Measurements from ENCODE around the gene SEC14L1.
"Not testable (repeated sequence)": the region's sequence is repeated elsewhere in the genome, so short reads cannot be mapped to it uniquely, and the experiment has no call there.

SEC14L1 gene

GRCh38 chr17:77140878-77141767, at the start of gene SEC14L1:
TSS of gene SEC14L1 (plus strand) at chr17:77140969. CDS start at chr17:77143597, 2,628 bp downstream.
- peak; percentile 49 to 53 for DNase-seq
- Mint-ChIP-seq H3K27ac (peak within 1 kb of the TSS; percentile 98 to 99), H3K4me3 (peak within 1 kb of the TSS; percentile 90 to 93), H3K27me3 (no peaks in the 10 kb centered on the region), H3K9me3 (peaks cover 11 to 14% of the 10 kb centered on the region in 2 donors), H3K4me1 (peaks cover 68% of the 10 kb centered on the region)
- peak; percentile 55 for ATAC-seq

DNA sequence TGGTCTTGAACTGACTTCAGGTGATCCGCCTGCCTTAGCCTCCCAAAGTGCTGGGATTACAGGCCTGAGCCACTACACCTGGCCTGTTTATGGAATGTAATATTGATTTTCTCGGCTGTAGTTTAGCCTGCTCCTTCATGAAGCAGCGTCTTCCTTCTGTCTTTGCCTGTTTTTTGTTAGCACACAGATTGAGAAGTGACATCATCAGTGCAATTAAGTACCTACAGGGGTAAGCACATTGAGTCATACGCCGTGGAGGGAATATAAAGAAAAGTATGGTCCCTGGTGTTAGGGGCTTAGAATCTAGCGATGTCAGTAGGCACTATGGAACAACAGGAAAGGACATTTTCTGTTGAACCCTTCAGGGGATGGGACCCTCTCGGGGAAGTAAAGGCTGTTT, 48.7 kb upstream of the SEC14L1 start:
- Mint-ChIP-seq H3K27ac (peak overlapping the region; percentile 77 to 88), H3K9me3 (no peaks in the 10 kb centered on the region), H3K4me3 (peak overlapping the region in 1 of 2 donors; percentile 84), H3K4me1 (peaks cover 78% of the 10 kb centered on the region), H3K27me3 (no peaks in the 10 kb centered on the region)
- DNase-seq (no peak), ATAC-seq (no peak)

DNA sequence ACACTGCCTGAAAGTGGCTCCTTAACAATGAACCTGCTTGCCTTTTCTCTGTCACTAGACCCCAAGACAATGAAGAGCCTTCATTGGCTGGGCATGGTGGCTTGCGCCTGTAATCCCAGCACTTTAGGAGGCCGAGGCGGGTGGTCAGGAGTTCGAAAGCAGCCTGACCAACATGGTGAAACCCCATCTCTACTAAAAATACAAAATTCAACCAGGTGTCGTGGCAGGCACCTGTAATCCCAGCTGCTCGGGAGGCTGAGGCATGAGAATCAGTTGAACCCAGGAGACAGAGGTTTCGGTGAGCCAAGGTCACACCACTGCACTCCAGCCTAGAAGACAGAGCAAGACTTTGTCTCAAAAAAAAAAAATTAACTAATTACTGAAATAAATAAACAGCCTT, 45.3 kb upstream of the SEC14L1 start:
- H3K27me3 Mint-ChIP-seq = no peaks in the 10 kb centered on the region
- peaks cover 87% of the 10 kb centered on the region for H3K4me1 Mint-ChIP-seq
- no peaks in the 10 kb centered on the region for H3K9me3 Mint-ChIP-seq
- peak overlapping the region; percentile 48 to 69 for H3K27ac Mint-ChIP-seq
- H3K4me3 Mint-ChIP-seq = no peak overlapping the region
- DNase-seq (no peak), ATAC-seq (no peak)

GRCh38 chr17:77096570-77097214, 44.1 kb upstream of the SEC14L1 start:
- ATAC-seq = peak; percentile 87
- peaks cover 75% of the 10 kb centered on the region for H3K4me1 Mint-ChIP-seq
- no peaks in the 10 kb centered on the region for H3K9me3 Mint-ChIP-seq
- H3K27me3 Mint-ChIP-seq = no peaks in the 10 kb centered on the region
- H3K27ac Mint-ChIP-seq = peak overlapping the region; percentile 70 to 88
- peak overlapping the region; percentile 53 to 64 for H3K4me3 Mint-ChIP-seq
- no peak for DNase-seq

DNA sequence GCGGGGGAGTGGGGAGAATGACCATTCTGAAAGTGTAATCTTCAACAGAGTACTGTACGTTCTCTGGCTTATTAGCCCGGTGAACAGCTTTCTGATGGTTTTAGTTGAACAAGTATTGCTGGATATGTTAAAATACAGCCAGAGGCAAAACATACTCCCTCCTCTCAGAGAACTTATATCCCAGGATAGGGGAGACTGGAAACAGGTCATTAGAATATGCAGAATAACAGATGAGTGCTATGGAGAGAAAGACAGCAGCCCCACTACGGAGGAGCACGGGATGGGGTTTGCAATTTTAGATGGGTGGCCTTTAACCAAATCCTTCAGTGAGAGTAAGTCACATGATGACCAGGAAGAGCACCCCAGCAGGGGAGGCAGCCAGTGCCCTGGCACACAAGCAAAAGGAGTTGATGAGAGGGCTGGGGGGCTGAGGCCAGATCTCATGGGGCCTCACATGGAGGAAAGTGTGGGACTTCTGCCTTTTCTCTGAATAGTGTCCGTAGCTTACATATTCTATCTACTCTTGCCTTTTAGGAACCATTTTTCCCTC, 43.1 kb upstream of the SEC14L1 start:
- Mint-ChIP-seq H3K4me3 (peak overlapping the region; percentile 47 to 64), H3K27ac (peak overlapping the region; percentile 88 to 96), H3K27me3 (no peaks in the 10 kb centered on the region), H3K4me1 (peaks cover 65% of the 10 kb centered on the region), H3K9me3 (no peaks in the 10 kb centered on the region)
- no peak for ATAC-seq
- DNase-seq = no peak

DNA sequence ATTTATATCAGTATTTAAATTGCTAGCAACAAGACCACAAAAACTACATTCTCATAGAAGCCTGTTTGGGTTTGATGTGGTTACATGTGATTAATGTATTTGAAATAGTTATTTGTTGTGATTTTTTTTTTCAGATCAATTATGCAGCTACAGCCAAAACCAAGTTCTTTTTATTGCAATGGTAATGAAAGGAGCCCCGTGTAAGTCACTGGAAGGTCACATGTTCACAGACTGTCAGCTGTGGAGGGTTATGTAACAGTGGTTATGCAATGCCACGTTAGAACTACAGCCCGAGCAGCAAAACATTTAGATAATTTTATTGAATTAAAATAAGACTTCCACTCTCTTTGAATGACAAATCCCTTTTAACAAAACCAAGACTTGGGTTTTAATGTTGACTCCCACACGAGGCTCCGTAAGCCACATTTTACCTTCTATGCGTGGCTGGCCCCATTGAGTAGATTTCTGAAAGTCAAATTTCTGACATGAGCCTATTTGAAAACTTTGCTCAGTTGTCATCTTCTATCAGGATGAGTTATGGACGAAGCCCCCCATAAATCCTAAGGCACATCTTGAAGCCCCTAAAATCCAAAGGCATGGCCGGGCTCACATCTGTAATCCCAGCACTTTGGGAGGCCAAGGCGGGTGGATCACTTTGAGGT, 41.8 kb upstream of the SEC14L1 start:
- peak overlapping the region; percentile 15 to 61 for H3K4me3 Mint-ChIP-seq
- H3K27ac Mint-ChIP-seq = peak overlapping the region; percentile 67 to 73
- DNase-seq (no peak), ATAC-seq (peak; percentile 78)
- H3K9me3 Mint-ChIP-seq = no peaks in the 10 kb centered on the region
- peaks cover 60% of the 10 kb centered on the region for H3K4me1 Mint-ChIP-seq
- no peaks in the 10 kb centered on the region for H3K27me3 Mint-ChIP-seq

GRCh38 chr17:77099997-77100396, 40.8 kb upstream of the SEC14L1 start:
- H3K27ac Mint-ChIP-seq = no peak overlapping the region
- no peaks in the 10 kb centered on the region for H3K27me3 Mint-ChIP-seq
- DNase-seq (no peak), ATAC-seq (no peak)
- no peaks in the 10 kb centered on the region for H3K9me3 Mint-ChIP-seq
- peaks cover 57% of the 10 kb centered on the region for H3K4me1 Mint-ChIP-seq
- no peak overlapping the region for H3K4me3 Mint-ChIP-seq

GRCh38 chr17:77101521-77102410, 39.0 kb upstream of the SEC14L1 start:
- Mint-ChIP-seq H3K27me3 (no peaks in the 10 kb centered on the region), H3K4me3 (no peak overlapping the region), H3K27ac (no peak overlapping the region), H3K4me1 (peaks cover 54% of the 10 kb centered on the region), H3K9me3 (no peaks in the 10 kb centered on the region)
- DNase-seq = no peak
- ATAC-seq = no peak

GRCh38 chr17:77102411-77103134, 38.2 kb upstream of the SEC14L1 start:
- not testable (repeated sequence) for ATAC-seq, H3K4me3 Mint-ChIP-seq, H3K27me3 Mint-ChIP-seq, H3K27ac Mint-ChIP-seq, DNase-seq, H3K9me3 Mint-ChIP-seq
- H3K4me1 Mint-ChIP-seq = peaks cover 54% of the 10 kb centered on the region

- Mint-ChIP-seq H3K4me3 (peak overlapping the region; percentile 37 to 47), H3K27ac (peak overlapping the region in 1 of 2 donors; percentile 81), H3K4me1 (peaks cover 55% of the 10 kb centered on the region), H3K27me3 (no peaks in the 10 kb centered on the region), H3K9me3 (no peaks in the 10 kb centered on the region)
- ATAC-seq (no peak), DNase-seq (no peak)
These were observed 35.1 kb upstream of the SEC14L1 start for GRCh38 chr17:77105706-77106105.

DNA sequence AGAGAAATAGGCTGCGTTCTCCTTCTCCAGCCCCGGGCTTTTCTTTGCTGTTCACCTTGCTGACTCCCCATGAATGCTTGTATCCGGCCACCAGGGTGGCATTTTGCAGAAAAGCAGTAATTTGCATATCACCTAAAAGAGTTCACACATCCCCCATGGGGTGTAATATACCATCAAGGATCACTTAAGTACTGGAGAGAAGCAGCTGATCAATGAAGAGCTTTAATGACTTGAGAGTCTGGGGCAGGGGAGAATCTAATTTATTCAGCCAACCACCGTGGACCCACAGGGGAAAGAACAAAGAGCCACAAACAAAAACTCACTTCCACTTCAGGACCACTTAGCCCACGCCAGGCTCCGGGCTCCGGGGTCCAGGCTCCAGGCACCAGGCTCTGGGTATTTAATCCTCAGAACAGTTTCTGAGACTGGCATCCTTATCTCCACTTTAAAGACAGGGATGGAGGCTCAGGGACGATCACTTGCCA, 33.9 kb upstream of the SEC14L1 start:
- no peaks in the 10 kb centered on the region for H3K9me3 Mint-ChIP-seq
- peak overlapping the region; percentile 67 to 90 for H3K27ac Mint-ChIP-seq
- H3K4me1 Mint-ChIP-seq = peaks cover 67% of the 10 kb centered on the region
- peak; percentile 82 for ATAC-seq
- H3K27me3 Mint-ChIP-seq = no peaks in the 10 kb centered on the region
- peak overlapping the region; percentile 29 to 61 for H3K4me3 Mint-ChIP-seq
- peak; percentile 24 to 39 for DNase-seq

- Mint-ChIP-seq H3K4me3 (peak overlapping the region; percentile 36 to 61), H3K27me3 (no peaks in the 10 kb centered on the region), H3K4me1 (peaks cover 69% of the 10 kb centered on the region), H3K9me3 (no peaks in the 10 kb centered on the region), H3K27ac (peak overlapping the region; percentile 67 to 85)
- DNase-seq = peak; percentile 70 to 87
- peak; percentile 89 for ATAC-seq
These were observed 33.0 kb upstream of the SEC14L1 start for GRCh38 chr17:77107506-77108433.

DNA sequence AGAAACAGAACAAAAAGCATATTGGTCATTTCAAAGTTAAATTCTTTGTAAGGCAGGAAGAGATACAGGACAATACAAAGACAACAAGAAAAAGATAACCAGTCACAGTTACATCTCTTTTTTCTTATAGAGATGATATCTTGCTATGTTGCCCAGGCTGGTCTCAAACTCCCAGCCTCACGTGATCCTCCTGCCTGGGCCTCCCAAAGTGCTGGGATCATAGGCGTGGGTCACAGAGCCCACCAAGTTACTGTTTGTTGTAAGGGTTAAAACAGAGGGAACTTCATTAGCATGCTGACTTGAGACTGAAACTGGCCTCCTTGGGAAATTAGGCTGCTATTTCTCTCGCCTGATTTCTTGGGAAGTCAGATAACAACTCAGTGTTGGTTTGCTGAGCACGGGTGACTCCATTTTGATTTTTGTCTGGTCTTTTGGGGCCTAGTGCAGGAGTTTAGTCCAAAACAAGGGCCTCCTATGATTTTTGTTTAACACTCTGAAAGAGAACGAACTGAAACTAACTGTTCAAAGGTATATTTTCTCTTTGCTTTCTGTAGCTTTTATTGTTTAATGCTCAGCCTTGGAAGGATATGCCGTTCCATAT, 31.5 kb upstream of the SEC14L1 start:
- no peaks in the 10 kb centered on the region for H3K9me3 Mint-ChIP-seq
- peak overlapping the region in 1 of 2 donors; percentile 89 for H3K27ac Mint-ChIP-seq
- H3K4me3 Mint-ChIP-seq = peak overlapping the region in 1 of 2 donors; percentile 48
- no peak for DNase-seq
- H3K4me1 Mint-ChIP-seq = peaks cover 63% of the 10 kb centered on the region
- no peak for ATAC-seq
- H3K27me3 Mint-ChIP-seq = no peaks in the 10 kb centered on the region
